ENCODE results near the gene SCO1. TPM values are rescaled to one million over a fixed set of nuclear protein-coding genes. Genes with fewer than 3 reads are reported as not detected.

SCO1 gene
- total and polyA plus RNA-seq, 2 of the 4 experiments (the other 2 are of a cell fraction): 17.0 to 21.7 TPM

DNA sequence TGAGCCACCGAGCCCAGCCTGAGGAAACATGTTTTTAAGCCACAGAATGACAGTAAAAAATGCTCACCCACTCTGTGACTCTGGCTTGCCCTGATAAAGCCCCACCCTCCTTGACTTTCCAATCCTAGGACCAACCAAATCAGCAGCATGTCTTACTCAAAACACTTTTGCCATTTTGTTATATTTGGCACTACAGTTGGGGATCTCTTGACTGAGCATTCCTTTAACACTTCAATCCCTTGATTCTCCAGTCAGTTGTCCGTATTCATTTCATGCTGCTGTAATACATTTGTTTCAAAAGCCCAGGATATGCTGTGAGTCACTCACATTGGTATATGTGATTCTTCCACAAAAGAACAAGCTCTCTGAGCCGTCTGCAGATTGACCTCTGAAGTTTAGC, 48.4 kb downstream of the SCO1 start:
- Histone ChIP-seq H2AFZ (replicated peaks; ENCODE audit: low read length, poor library complexity) (no peak overlapping the region), H4K20me1 (ENCODE audit: insufficient read depth, low read length) (no peaks in the 10 kb centered on the region), H3K14ac (replicated peaks; ENCODE audit: low read depth, low read length) (no peak overlapping the region), H4K91ac (ENCODE audit: insufficient read depth, low read depth, low read length) (no peak overlapping the region), H3K9me3 (ENCODE audit: control insufficient read depth, insufficient read depth, low read length) (no peaks in the 10 kb centered on the region), H3K27ac (ENCODE audit: insufficient read depth, low read length) (no peak overlapping the region), H3K4me1 (ENCODE audit: control insufficient read depth, insufficient read depth, low read length) (no peaks in the 10 kb centered on the region; the same call in 1 of the 2 replicates), H3K9ac (ENCODE audit: low read depth, low read length) (no peak overlapping the region), H3K79me1 (ENCODE audit: low read depth in 1 of 2, low read length in 2 of 2) (no peaks in the 10 kb centered on the region), H3K27me3 (ENCODE audit: control insufficient read depth, insufficient read depth, low read length) (no peaks in the 10 kb centered on the region), H4K5ac (ENCODE audit: low read depth, low read length) (no peak overlapping the region), H2AK5ac (ENCODE audit: low read depth, low read length) (no peak overlapping the region), H4K8ac (ENCODE audit: low read depth in 2 of 2, low read length in 2 of 2) (no peak overlapping the region), H3K18ac (ENCODE audit: low read depth, low read length) (no peak overlapping the region), H2BK20ac (ENCODE audit: low read depth, low read length) (no peak overlapping the region; the same call in 1 of the 2 replicates), H3K36me3 (ENCODE audit: control insufficient read depth, insufficient read depth, low read length) (no peaks in the 10 kb centered on the region), H2AK9ac (replicated peaks; ENCODE audit: low read depth, low read length, poor library complexity) (no peak overlapping the region), H2BK5ac (ENCODE audit: low read depth, low read length, poor library complexity, severe bottlenecking) (no peak overlapping the region), H2BK120ac (ENCODE audit: low read depth, low read length) (no peak overlapping the region), H3K56ac (ENCODE audit: extremely low read depth, insufficient read depth, low read length) (no peak overlapping the region), H3K4ac (ENCODE audit: low read depth, low read length) (no peak overlapping the region), H2BK15ac (ENCODE audit: low read depth, low read length) (no peak overlapping the region), H3K23ac (ENCODE audit: low read depth, low read length) (no peak overlapping the region), H3K4me2 (ENCODE audit: low read depth, low read length) (no peak overlapping the region), H3K4me3 (ENCODE audit: insufficient read depth, low read depth, low read length) (no peak overlapping the region), H3K9me1 (ENCODE audit: insufficient read depth, low read length) (no peaks in the 10 kb centered on the region)
- in situ Hi-C loops (cut with MboI; ENCODE audit: low sequenced_read_pairs) (loop anchor here (5.0 to 10.0 kb wide), 2 partner anchors 86 to 193 kb away; partner anchors contain the start of gene TMEM220), intact Hi-C loops (cut with micrococcal nuclease) (loop anchor here (5.0 kb wide), 4 partner anchors 33 to 1338 kb away; partner anchors contain the start of genes ADPRM and SCO1), dilution Hi-C loops (cut with HindIII; ENCODE audit: low sequenced_read_pairs, unreplicated experiment) (no loop called here)
- WGBS, 2 experiments (ENCODE audit: extremely low coverage in 2 of 2, insufficient read length in 1 of 2): 100% methylated on average over 1 of the region's 3 CpGs; no CpG with 5 or more reads in 1 of the 2 experiments
- TF ChIP-seq, protein P1, sequence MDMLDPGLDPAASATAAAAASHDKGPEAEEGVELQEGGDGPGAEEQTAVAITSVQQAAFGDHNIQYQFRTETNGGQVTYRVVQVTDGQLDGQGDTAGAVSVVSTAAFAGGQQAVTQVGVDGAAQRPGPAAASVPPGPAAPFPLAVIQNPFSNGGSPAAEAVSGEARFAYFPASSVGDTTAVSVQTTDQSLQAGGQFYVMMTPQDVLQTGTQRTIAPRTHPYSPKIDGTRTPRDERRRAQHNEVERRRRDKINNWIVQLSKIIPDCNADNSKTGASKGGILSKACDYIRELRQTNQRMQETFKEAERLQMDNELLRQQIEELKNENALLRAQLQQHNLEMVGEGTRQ (IDR thresholded peaks at IDR 0.05; ENCODE audit: low read depth, low read length): no peak
- no peak for TF ChIP-seq POLR2A (IDR thresholded peaks at IDR 0.05; ENCODE audit: low read depth, low read length)
- TF ChIP-seq MXI1 (IDR thresholded peaks at IDR 0.05; ENCODE audit: borderline replicate concordance, low read depth, low read length): no peak
- TF ChIP-seq NFE2L2 (IDR thresholded peaks at IDR 0.05; ENCODE audit: low read depth, low read length): no peak
- no peak for TF ChIP-seq MAFK (IDR thresholded peaks at IDR 0.05; ENCODE audit: low read depth, low read length)
- TF ChIP-seq RFX5 (IDR thresholded peaks at IDR 0.05; ENCODE audit: low read depth, low read length): no peak
- TF ChIP-seq BHLHE40 (IDR thresholded peaks at IDR 0.05; ENCODE audit: low read depth, low read length): no peak
- no peak for TF ChIP-seq MAZ (IDR thresholded peaks at IDR 0.05; ENCODE audit: borderline replicate concordance, low read depth, low read length)
- no peak for TF ChIP-seq CEBPB (IDR thresholded peaks at IDR 0.05; ENCODE audit: low read depth, low read length)
- TF ChIP-seq SMC3 (IDR thresholded peaks at IDR 0.05; ENCODE audit: low read depth, low read length): no peak
- TF ChIP-seq RAD21 (IDR thresholded peaks at IDR 0.05; ENCODE audit: low read length): no peak
- TF ChIP-seq CHD1 (IDR thresholded peaks at IDR 0.05; ENCODE audit: low read depth, low read length): no peak
- TF ChIP-seq ELK1 (IDR thresholded peaks at IDR 0.05; ENCODE audit: borderline replicate concordance, low read depth, low read length): no peak
- TF ChIP-seq, protein P2, sequence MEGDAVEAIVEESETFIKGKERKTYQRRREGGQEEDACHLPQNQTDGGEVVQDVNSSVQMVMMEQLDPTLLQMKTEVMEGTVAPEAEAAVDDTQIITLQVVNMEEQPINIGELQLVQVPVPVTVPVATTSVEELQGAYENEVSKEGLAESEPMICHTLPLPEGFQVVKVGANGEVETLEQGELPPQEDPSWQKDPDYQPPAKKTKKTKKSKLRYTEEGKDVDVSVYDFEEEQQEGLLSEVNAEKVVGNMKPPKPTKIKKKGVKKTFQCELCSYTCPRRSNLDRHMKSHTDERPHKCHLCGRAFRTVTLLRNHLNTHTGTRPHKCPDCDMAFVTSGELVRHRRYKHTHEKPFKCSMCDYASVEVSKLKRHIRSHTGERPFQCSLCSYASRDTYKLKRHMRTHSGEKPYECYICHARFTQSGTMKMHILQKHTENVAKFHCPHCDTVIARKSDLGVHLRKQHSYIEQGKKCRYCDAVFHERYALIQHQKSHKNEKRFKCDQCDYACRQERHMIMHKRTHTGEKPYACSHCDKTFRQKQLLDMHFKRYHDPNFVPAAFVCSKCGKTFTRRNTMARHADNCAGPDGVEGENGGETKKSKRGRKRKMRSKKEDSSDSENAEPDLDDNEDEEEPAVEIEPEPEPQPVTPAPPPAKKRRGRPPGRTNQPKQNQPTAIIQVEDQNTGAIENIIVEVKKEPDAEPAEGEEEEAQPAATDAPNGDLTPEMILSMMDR (conservative IDR thresholded peaks at IDR 0.05; ENCODE audit: low read depth, low read length): no peak
- BruUV-seq (replicated peaks): no TSS peak
- POLR2A ChIA-PET (ENCODE audit: unreplicated experiment): no interaction called here
- ATAC-seq (ENCODE audit: low read depth) (peak; percentile 55), DNase-seq (peak; percentile 59)
- CTCF ChIA-PET: interaction anchor here (0.9 kb wide), 1 partner anchor 196 kb away, joined by 3 read pairs; no protein-coding TSS in a partner anchor
